ENCODE measurements around the gene UCN.

The UCN gene

GRCh38 chr2:27347641-27348040 lies 39.4 kb upstream of the UCN start:
- no peak overlapping the region for H3K27ac ChIP-seq (ENCODE audit: low read length)
- peaks cover 26% of the 10 kb centered on the region for H4K20me1 ChIP-seq (ENCODE audit: insufficient read depth, low read length)
- no peaks in the 10 kb centered on the region for H3K4me1 ChIP-seq (ENCODE audit: low read length)
- no peak overlapping the region for H3K4me2 ChIP-seq (ENCODE audit: low read length)
- no peak overlapping the region for H3K4me3 ChIP-seq (ENCODE audit: low read length)
- H3K79me2 ChIP-seq (ENCODE audit: low read length), result peaks cover 88% of the 10 kb centered on the region
- no peak overlapping the region for H3K9ac ChIP-seq (ENCODE audit: low read length)
- no peaks in the 10 kb centered on the region for H3K27me3 ChIP-seq (ENCODE audit: low read depth, low read length)
- H3K36me3 ChIP-seq (replicated peaks; ENCODE audit: low read depth, low read length), result peaks cover 22% of the 10 kb centered on the region
- TF ChIP-seq CTCF (IDR thresholded peaks at IDR 0.05; ENCODE audit: low read depth, low read length) (no peak), EZH2phosphoT487 (IDR thresholded peaks at IDR 0.05; ENCODE audit: low read depth) (no peak)
- no peaks in the 10 kb centered on the region for H3K9me3 ChIP-seq (ENCODE audit: insufficient read depth, low read length)
- no peak overlapping the region for H2AFZ ChIP-seq (ENCODE audit: low read depth, low read length)

GRCh38 chr2:27336173-27336572 lies 27.9 kb upstream of the UCN start:
- H3K4me2 ChIP-seq (ENCODE audit: low read length), result no peak overlapping the region
- no peaks in the 10 kb centered on the region for H3K9me3 ChIP-seq (ENCODE audit: insufficient read depth, low read length)
- H4K20me1 ChIP-seq (ENCODE audit: insufficient read depth, low read length), result no peaks in the 10 kb centered on the region
- H3K4me3 ChIP-seq (ENCODE audit: low read length), result no peak overlapping the region
- TF ChIP-seq EZH2phosphoT487 (IDR thresholded peaks at IDR 0.05; ENCODE audit: low read depth) (no peak), CTCF (IDR thresholded peaks at IDR 0.05; ENCODE audit: low read depth, low read length) (no peak)
- no peak overlapping the region for H3K27ac ChIP-seq (ENCODE audit: low read length)
- H3K4me1 ChIP-seq (ENCODE audit: low read length), result no peaks in the 10 kb centered on the region
- H2AFZ ChIP-seq (ENCODE audit: low read depth, low read length), result no peak overlapping the region
- no peak overlapping the region for H3K9ac ChIP-seq (ENCODE audit: low read length)
- no peaks in the 10 kb centered on the region for H3K79me2 ChIP-seq (ENCODE audit: low read length)
- peaks cover 55% of the 10 kb centered on the region for H3K36me3 ChIP-seq (replicated peaks; ENCODE audit: low read depth, low read length)
- no peaks in the 10 kb centered on the region for H3K27me3 ChIP-seq (ENCODE audit: low read depth, low read length)

GRCh38 chr2:27335311-27335710 lies 27.1 kb upstream of the UCN start:
- H3K27ac ChIP-seq (ENCODE audit: low read length), result no peak overlapping the region
- H4K20me1 ChIP-seq (ENCODE audit: insufficient read depth, low read length), result no peaks in the 10 kb centered on the region
- no peaks in the 10 kb centered on the region for H3K27me3 ChIP-seq (ENCODE audit: low read depth, low read length)
- no peaks in the 10 kb centered on the region for H3K9me3 ChIP-seq (ENCODE audit: insufficient read depth, low read length)
- no peaks in the 10 kb centered on the region for H3K4me1 ChIP-seq (ENCODE audit: low read length)
- peaks cover 58% of the 10 kb centered on the region for H3K36me3 ChIP-seq (replicated peaks; ENCODE audit: low read depth, low read length)
- H3K79me2 ChIP-seq (ENCODE audit: low read length), result no peaks in the 10 kb centered on the region
- H3K4me2 ChIP-seq (ENCODE audit: low read length), result no peak overlapping the region
- H3K9ac ChIP-seq (ENCODE audit: low read length), result no peak overlapping the region
- no peak overlapping the region for H2AFZ ChIP-seq (ENCODE audit: low read depth, low read length)
- TF ChIP-seq EZH2phosphoT487 (IDR thresholded peaks at IDR 0.05; ENCODE audit: low read depth) (no peak), CTCF (IDR thresholded peaks at IDR 0.05; ENCODE audit: low read depth, low read length) (no peak)
- no peak overlapping the region for H3K4me3 ChIP-seq (ENCODE audit: low read length)

GRCh38 chr2:27324720-27325119 lies 16.5 kb upstream of the UCN start:
- Histone ChIP-seq H3K9me3 (ENCODE audit: insufficient read depth, low read length) (no peaks in the 10 kb centered on the region), H3K9ac (ENCODE audit: low read length) (no peak overlapping the region), H3K4me1 (ENCODE audit: low read length) (peaks cover 14% of the 10 kb centered on the region), H3K27ac (ENCODE audit: low read length) (no peak overlapping the region), H3K4me2 (ENCODE audit: low read length) (no peak overlapping the region), H3K4me3 (ENCODE audit: low read length) (no peak overlapping the region), H4K20me1 (ENCODE audit: insufficient read depth, low read length) (no peaks in the 10 kb centered on the region), H2AFZ (ENCODE audit: low read depth, low read length) (no peak overlapping the region), H3K79me2 (ENCODE audit: low read length) (peaks cover 29% of the 10 kb centered on the region), H3K27me3 (ENCODE audit: low read depth, low read length) (no peaks in the 10 kb centered on the region), H3K36me3 (replicated peaks; ENCODE audit: low read depth, low read length) (peaks cover 33% of the 10 kb centered on the region)
- TF ChIP-seq EZH2phosphoT487 (IDR thresholded peaks at IDR 0.05; ENCODE audit: low read depth) (no peak), CTCF (IDR thresholded peaks at IDR 0.05; ENCODE audit: low read depth, low read length) (no peak)
